ENCODE results near the gene SELENOF. TPM values are rescaled to one million over a fixed set of nuclear protein-coding genes. Genes with fewer than 3 reads are reported as not detected.

The SELENOF gene
- total and polyA plus RNA-seq, 2 of the 4 experiments (the other 2 are of a cell fraction) = 60.0 to 153 TPM

- H3K36me3 ChIP-seq (ENCODE audit: control insufficient read depth, insufficient read depth, low read length) = no peaks in the 10 kb centered on the region
- H3K4me3 ChIP-seq (ENCODE audit: insufficient read depth, low read depth, low read length) = no peak overlapping the region
- no peak overlapping the region for H4K8ac ChIP-seq (ENCODE audit: low read depth in 2 of 2, low read length in 2 of 2)
- H4K5ac ChIP-seq (ENCODE audit: low read depth, low read length) = no peak overlapping the region
- dilution Hi-C loops (cut with HindIII; ENCODE audit: low sequenced_read_pairs, unreplicated experiment) (no loop called here), in situ Hi-C loops (cut with MboI; ENCODE audit: low sequenced_read_pairs) (no loop called here), intact Hi-C loops (cut with micrococcal nuclease) (no loop called here)
- no peaks in the 10 kb centered on the region for H3K27me3 ChIP-seq (ENCODE audit: control insufficient read depth, insufficient read depth, low read length)
- no peak overlapping the region for H4K91ac ChIP-seq (ENCODE audit: insufficient read depth, low read depth, low read length)
- BruUV-seq (replicated peaks) = no TSS peak
- no peak overlapping the region for H3K27ac ChIP-seq (ENCODE audit: insufficient read depth, low read length)
- H3K23ac ChIP-seq (ENCODE audit: low read depth, low read length) = no peak overlapping the region
- no peak overlapping the region for H3K18ac ChIP-seq (ENCODE audit: low read depth, low read length)
- no peak overlapping the region for H2AK9ac ChIP-seq (replicated peaks; ENCODE audit: low read depth, low read length, poor library complexity)
- H3K9me3 ChIP-seq (ENCODE audit: control insufficient read depth, insufficient read depth, low read length) = peaks cover 5% of the 10 kb centered on the region; the same call in 1 of the 2 replicates
- POLR2A ChIA-PET (ENCODE audit: unreplicated experiment) = no interaction called here
- no peak overlapping the region for H3K56ac ChIP-seq (ENCODE audit: extremely low read depth, insufficient read depth, low read length)
- CTCF ChIA-PET = no interaction called here
- 0 out of 2 replicates have a peak, but pooled peaks cover 2% of the 10 kb centered on the region for H3K9me1 ChIP-seq (ENCODE audit: insufficient read depth, low read length)
- no peaks in the 10 kb centered on the region; the same call in 1 of the 2 replicates for H4K20me1 ChIP-seq (ENCODE audit: insufficient read depth, low read length)
- no peak overlapping the region for H2BK5ac ChIP-seq (ENCODE audit: low read depth, low read length, poor library complexity, severe bottlenecking)
- no peak overlapping the region for H3K4me2 ChIP-seq (ENCODE audit: low read depth, low read length)
- H3K9ac ChIP-seq (ENCODE audit: low read depth, low read length) = no peak overlapping the region
- DNase-seq (no peak), ATAC-seq (ENCODE audit: low read depth) (no peak)
- TF ChIP-seq USF2 (IDR thresholded peaks at IDR 0.05; ENCODE audit: low read depth, low read length) (no peak), MAFK (IDR thresholded peaks at IDR 0.05; ENCODE audit: low read depth, low read length) (no peak), CEBPB (IDR thresholded peaks at IDR 0.05; ENCODE audit: low read depth, low read length) (no peak), RAD21 (IDR thresholded peaks at IDR 0.05; ENCODE audit: low read length) (no peak), FOS (IDR thresholded peaks at IDR 0.05; ENCODE audit: low read depth, low read length) (no peak), NFE2L2 (IDR thresholded peaks at IDR 0.05; ENCODE audit: low read depth, low read length) (no peak)
- no peak overlapping the region for H2BK120ac ChIP-seq (ENCODE audit: low read depth, low read length)
- no peak overlapping the region for H3K14ac ChIP-seq (replicated peaks; ENCODE audit: low read depth, low read length)
- H3K4me1 ChIP-seq (ENCODE audit: control insufficient read depth, insufficient read depth, low read length) = no peaks in the 10 kb centered on the region
- WGBS, 2 experiments (ENCODE audit: extremely low coverage in 2 of 2, insufficient read length in 1 of 2) = no CpG with 5 or more reads among the region's 1 CpG
- H3K79me1 ChIP-seq (ENCODE audit: low read depth in 1 of 2, low read length in 2 of 2) = peaks cover 11 to 12% of the 10 kb centered on the region in 2 experiments; a peak in 3 of 4 replicates
- no peak overlapping the region for H2BK15ac ChIP-seq (ENCODE audit: low read depth, low read length)
- H2BK20ac ChIP-seq (ENCODE audit: low read depth, low read length) = no peak overlapping the region
- H2AFZ ChIP-seq (replicated peaks; ENCODE audit: low read length, poor library complexity) = no peak overlapping the region
- H3K4ac ChIP-seq (ENCODE audit: low read depth, low read length) = no peak overlapping the region
- H2AK5ac ChIP-seq (ENCODE audit: low read depth, low read length) = no peak overlapping the region
Observed at GRCh38 chr1:86926883-86927282, 13.0 kb upstream of the SELENOF start.

All from IMR-90 (cell line).